NCI-H446 treated with DMSO at 0.1 percent for 48 hours (cell line): ENCODE data around the gene GPR137C.
"Not testable (repeated sequence)": the region's sequence is repeated elsewhere in the genome, so short reads cannot be mapped to it uniquely, and the experiment has no call there.

Experiments
- DNase-seq: peaks from one replicate; lab custom pipeline; 2025; lab: John Stamatoyannopoulos, UW

Gene GPR137C

DNA sequence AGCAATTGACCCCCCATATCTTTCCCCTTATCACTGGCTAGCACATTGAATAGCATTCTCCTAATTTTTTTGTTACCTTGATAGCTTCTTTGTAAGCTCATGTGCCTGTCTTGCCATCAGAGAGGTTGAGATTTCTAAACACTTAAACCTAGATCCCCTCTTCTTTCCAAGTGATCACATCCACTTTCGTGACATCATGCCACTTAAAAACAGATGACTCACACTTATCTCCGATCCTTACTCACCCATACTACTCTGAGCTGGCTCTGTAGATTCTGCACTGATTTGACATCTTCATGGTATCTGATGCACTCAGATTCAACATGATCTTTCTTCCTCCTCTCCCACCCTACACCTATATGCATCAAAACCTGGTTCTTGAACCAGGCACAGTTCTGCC, 10.5 kb downstream of the GPR137C start:
- DNase-seq = no peak

DNA sequence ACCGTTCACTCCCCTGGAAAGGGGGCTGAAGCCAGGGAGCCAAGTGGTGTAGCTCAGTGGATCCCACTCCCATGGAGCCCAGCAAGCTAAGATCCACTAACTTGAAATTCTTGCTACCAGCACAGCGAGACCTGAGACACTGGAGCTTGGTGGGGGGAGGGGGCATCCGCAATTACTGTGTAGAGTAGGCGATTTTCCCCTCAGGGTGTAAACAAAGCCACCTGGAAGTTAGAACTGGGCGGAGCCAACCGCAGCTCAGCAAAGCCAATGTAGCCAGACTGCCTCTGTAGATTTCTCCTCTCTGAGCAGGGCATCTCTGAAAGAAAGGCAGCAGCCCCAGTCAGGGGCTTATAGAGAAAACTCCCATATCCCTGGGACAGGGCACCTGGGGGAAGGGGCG, 15.8 kb downstream of the GPR137C start:
- DNase-seq = not testable (repeated sequence)

DNA sequence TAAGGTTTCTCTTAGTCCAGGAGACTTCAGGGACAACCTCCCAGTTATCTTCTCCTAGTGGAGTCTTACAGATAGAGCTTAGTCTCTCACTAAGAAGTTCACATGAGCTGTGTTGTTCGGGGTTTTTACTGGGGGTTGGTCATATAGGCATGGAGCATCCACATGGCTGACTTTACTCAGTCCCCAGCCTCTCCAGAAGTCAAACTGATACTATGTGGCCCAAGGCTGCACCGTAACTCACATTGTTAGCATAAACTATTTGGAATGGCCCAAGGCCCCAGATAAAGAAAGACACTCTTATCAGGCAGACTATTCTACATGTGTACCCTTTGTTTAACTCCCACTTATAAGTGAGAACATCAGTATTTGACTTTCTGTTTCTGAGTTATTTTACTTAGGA, 23.2 kb downstream of the GPR137C start:
- DNase-seq = no peak

DNA sequence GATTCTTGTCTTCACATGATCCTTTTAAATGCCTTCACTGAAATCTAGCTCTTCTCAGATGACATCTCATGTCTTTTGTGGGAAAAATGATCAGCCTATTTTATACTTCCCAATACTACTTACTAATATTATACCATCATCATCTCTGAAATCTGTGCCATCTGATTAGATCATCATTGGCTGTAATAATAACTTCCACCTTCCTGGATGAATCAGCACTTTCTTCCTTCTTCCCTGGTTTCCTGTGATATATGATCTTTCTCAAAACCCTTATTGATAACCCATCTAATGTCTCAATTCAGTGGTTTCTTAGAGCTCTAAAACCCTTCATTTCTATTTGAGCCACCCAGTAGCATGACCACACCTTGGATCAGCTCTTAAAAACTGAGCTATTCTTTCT, 30.9 kb downstream of the GPR137C start:
- no peak for DNase-seq

DNA sequence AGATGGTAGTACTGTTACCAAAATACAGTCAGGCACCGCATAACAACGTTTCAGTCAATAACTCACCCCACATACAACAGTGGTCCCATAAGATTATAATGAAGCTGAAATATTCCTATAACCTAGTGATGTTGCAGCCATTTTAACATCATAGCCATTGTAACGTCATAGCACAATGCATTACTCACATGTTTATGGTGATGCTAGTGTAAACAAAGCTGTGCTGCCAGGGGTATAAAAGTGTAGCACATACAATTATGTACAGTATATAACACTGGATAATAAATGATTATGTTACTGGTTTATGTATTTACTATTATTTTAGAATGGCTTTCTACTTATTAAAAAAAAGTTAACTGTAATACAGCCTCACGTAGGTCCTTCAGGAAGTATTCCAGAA, 37.0 kb downstream of the GPR137C start:
- DNase-seq = no peak

DNA sequence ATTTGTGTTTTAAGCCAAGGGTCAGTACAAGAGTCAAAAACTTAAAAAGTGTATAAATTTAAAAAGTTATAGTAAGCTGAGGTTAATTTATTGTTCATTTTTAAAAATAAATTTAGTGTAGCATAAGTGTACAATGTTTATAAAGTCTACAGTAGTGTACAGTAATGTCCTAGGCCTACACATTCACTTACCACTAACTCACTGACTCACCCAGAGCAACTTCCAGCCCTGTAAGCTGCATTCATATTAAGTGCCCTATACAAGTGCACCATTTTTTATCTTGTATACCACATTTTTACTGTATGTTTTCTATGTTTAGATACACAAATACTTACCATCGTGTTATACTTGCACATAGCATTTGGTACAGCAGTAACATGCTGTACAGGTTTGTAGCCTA, 37.7 kb downstream of the GPR137C start:
- no peak for DNase-seq

DNA sequence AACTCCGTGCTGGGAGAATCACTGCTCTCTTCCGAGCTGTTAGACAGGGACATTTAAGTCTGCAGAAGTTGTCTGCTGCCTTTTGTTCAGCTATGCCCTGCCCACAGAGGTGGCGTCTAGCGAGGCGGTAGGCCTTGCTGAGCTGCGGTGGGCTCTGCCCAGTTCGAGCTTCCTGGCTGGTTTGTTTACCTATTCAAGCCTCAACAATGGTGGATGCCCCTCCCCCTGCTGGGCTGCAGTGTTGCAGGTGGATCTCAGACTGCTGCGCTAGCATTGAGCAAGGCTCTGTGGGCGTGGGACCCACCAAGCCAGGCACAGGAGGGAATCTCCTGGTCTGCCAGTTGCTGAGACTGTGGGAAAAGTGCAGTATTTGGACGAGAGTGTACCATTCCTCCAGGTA, 43.7 kb downstream of the GPR137C start:
- DNase-seq = no peak

DNA sequence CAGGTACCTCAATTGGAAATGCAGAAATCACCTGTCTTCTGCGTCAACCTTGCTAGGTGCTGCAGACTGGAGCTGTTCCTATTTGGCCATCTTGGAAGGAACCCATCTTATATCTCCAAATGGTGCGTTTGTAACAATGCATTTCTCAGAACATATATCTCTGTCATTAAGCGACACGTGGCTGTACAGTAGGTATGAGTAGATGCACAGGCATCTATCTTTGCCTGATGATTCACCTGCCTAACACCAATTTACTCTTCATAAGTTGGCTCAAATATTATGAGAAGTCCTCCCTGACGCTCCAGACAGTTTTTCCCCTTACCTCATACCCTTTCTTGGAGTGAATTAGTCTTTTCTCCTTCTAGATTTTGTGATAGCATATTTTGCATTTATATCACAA, 44.2 kb downstream of the GPR137C start:
- no peak for DNase-seq

DNA sequence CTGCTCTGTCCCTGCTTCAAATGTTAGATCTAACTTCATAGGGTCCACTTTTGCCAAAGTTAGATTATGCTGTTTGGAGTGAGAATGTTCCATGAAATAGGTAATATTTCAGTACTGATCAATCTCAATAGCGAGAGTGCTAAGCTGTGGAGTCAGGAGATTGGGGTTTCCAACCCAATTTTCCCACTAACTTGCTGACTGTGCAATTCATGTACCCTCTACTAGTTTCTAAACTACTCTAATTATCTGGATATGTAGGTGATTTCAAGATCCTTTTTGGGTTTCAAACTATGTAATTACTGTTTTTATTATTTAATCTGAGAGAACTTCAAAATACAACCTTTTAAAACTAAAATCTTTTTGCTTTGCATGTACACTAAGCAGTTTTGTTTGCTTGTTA, 45.9 kb downstream of the GPR137C start:
- no peak for DNase-seq

DNA sequence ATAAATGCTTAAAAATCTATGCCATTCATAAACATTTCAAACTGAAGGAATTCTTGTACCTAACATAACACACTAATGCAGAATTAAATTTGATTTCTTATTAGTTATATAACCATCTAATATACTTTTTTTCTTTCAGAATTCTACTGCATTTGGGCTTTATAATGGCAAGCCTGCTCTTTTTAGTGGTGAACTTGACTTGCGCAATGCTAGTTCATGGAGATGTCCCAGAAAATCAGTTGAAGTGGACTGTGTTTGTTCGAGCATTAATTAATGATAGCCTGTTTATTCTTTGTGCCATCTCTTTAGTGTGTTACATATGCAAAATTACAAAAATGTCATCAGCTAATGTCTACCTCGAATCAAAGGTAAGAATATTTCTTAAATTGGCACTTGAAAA, 47.3 kb downstream of the GPR137C start:
- DNase-seq = no peak

DNA sequence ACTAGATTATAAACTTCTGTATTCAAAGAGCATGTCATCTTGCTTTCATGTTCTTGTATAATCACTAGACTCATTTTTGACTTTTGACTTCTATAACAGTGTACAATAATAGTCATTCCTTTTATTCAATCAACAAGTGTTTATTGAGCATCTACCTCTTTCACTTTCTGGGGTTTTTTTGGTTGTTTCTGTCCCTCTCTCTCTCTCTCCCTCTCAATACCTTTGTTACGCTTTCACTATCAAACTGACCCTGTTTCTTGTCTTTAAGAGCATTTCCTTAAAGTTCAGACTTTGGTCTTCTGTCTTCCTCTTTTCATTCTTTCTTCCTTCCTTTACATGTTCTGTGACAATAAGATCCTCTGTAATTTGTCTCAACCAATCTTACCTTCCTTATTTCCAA, 49.5 kb downstream of the GPR137C start:
- DNase-seq = no peak

DNA sequence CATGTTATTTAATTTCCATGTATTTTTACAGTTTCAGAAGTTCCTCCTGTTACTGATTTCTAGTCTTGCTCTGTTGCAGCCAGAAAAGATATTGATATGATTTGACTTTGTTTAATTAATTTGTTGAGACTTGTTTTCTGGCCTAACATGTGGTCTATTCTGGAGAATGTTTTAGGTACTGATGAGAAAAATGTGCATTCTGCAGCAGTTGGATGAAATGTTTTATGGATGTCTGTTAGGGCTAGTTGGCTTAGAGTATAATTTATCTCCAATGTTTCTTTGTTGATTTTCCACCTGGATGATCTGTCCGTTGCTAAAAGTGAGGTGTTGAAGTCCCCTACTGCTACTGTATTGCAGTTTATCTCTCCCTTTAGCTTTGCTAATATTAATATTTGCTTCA, 54.4 kb downstream of the GPR137C start:
- peak; percentile 37 for DNase-seq

DNA sequence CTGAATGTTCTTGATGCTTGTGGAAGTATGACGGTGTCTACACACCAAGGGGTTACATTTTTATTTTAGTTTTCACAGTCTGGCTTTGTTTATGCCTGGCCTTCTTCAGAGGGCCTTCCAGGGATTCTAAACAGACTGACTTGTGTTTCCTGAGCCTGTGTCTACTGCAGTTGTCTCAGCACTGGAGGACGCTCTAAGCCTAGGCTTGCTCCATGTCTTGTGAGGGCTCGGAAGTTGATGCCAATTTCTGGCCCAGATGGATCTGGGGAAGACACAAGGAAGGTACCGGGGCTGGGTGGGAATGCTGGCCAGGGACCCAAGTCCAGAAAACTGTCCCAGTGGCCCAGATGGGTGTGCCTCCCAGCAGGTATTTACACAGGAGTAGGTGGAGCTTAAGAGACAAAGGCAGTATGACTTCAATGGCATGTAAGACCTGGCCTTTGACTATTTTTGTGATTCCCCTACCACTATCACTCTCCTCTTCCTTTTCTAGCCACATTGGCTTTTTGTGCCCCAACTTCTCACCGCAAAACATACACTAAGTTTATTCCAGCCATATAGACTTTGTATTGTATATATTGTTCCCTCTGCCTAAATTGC, 56.9 kb downstream of the GPR137C start:
- DNase-seq = no peak

DNA sequence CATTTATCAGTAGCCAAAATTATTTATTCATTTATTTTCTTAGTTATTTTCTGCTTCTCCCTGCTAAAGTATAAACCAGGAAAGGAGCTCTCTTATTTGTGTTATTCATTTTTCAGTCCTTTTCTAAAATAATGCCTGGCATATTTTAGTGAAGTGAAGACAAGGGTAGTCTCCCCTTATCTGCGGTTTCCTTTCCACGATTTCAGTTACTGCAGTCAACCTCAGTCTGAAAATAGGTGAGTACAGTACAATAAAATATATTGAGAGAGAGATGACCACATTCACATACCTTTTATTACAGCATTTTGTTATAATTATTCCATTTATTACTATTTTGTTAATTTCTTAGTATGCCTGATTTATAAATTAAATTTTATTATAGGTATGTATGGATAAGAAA, 57.6 kb downstream of the GPR137C start:
- DNase-seq = no peak

DNA sequence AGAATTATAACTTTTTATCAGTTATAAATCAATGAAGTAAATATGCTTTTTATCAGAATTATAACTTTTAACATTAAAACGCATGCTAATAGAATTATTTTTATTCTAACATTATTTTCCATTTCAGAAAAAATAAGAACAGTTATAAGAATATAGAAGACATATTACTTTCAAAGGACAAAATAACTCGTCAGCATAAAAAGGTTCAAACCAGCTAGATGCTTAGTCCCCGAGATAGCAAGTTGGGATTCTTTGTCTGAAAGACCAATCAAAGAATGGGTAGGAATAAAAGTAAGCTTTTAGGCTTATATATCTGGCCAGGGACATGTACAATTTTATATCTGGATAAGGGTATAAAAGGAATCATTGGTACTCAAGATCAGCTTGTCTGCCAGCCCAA, 66.0 kb downstream of the GPR137C start:
- no peak for DNase-seq

DNA sequence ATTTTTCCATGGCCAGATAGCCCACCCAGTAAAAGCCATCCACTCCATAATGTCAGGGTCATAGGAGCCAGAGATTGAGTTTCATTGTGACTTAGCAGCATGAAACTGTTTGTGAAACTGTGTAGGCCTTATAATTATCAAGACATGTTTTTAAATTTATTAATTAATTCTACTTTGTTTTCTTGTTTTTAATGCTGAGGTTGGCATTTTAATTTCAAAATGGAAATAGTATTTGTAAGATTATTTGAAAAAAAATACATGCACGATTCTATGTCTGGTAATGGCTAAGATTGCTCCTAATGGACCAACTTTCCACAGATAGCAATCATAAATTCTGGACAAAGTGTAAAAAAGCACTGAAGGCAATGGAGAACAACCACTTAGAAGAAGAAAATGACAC, 67.1 kb downstream of the GPR137C start:
- DNase-seq = no peak

DNA sequence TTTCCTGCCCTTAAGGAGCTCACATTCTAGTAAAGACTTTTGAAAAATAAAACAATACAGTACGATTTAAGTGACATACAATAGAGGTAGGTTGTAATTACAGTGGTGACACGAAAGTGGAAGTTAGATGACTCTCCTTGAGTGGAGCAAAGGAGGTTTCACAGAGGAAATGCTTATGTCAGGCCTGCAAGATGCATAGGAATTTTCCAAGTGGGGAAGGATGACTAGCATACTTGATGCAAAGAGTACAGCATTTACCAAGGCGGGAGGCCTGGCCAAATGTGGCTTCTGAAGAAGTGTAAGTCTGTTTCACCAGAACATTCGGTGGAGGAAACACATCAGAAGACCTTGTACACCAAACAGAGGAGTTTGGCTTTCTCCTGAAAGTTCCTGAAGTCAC, 87.5 kb downstream of the GPR137C start:
- DNase-seq = no peak

DNA sequence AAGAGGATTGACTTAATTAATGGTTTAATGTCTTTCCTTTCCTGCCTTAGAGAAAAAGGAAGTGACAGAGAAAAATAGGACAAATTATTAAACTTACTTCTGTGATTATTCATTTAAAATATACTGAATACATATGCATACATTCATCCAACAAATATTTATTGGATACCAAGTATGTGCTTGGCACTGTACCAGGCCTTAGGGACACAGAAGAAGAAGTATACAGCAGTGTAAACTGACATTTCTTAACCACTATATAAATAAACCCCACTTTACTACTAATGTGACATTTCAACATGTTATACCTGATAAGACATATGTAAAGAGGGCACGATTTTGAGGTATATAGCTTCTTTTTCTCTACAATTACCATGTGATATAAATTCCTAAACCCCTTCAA, 89.1 kb downstream of the GPR137C start:
- DNase-seq = no peak

DNA sequence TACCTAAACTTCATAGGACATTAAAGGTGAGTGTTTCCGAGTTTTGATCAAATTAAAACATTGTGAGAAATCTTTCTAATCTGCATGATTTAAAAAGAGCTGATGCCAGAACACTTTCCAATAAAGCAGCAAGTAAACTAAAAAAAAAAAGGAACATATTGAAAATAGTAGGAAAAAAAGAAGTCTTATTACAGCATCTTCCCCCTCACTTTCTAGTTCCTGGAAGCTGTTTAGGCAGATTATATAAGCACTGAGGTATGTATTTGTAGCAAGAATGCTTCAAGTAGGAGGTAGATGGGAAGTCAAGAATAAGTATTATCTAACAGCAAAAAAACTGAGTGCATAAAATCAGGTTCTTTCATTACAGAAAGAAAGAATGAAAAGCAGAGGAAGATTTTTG, 96.9 kb downstream of the GPR137C start:
- no peak for DNase-seq

DNA sequence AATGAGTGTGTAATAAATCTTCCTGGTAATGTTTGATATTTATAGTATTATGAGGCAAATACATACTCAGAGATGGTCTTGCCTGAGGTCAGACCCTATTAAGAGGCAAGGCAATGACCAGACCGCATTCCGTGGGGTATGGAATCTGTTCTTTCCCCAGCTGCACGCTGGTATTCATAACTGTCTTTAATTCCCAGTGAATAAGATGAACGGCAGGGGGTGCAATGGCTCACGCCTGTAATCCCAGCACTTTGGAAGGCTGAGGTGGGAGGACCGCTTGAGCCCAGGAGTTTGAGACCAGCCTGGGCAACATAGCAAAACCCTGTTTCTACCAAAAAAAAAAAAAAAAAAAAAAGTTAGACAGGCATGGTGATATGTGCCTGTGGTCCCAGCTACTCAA, 98.1 kb downstream of the GPR137C start:
- DNase-seq = no peak

DNA sequence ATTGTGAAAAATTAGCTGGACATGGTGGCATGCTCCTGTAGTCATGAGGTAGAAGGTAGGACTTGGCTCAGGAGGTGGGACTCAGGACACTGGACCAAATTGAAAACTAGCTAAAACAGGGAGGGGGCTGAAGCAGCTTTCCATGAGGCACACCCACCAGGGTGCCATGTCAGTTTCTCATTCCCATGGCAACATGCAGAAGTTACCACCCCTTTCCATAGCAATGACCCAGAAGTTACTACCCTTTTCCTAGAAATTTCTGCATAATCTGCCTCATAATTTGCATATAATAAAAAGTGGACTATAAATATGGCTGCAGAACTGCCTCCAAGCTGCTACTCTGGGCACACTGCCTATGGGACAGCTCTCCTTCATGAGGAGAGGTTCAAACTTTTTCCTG, 104.3 kb downstream of the GPR137C start:
- DNase-seq = no peak

DNA sequence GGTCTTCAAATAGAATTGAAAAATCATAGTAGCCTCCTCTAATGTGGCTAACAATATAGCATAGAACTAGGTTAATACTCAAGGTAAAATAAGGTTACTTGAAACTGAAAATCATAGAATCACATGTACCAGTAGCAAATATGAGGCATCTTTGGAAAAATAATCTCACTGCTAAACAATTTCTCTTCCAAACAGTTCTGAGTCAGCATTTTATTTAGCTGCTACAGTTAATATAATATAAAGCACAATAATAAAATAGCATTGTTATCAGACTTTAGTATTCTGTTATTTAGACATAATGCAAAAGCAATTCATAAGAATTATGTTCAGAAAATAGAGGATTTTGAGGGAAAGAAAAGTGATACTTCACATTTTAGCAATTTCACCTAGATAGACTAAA, 107.7 kb downstream of the GPR137C start:
- DNase-seq = no peak

DNA sequence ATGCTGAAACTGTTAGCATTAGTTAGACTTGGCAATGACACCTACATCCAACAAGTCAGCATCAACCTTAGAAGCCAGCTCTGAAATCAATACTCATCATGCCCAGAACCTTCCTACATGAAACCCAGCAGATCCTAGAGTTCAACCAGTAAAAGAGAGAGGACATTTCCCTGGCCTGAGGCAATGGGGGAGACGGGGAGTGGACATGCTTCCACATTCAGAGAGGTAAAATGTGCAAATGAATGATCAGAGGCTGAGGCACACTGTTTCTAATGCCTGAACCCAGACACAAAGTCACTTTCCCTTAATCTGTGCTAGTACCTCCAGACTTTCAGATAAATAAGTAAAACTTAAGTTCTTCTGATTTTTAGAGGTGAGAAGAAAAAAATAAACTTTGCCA, 108.2 kb downstream of the GPR137C start:
- no peak for DNase-seq

DNA sequence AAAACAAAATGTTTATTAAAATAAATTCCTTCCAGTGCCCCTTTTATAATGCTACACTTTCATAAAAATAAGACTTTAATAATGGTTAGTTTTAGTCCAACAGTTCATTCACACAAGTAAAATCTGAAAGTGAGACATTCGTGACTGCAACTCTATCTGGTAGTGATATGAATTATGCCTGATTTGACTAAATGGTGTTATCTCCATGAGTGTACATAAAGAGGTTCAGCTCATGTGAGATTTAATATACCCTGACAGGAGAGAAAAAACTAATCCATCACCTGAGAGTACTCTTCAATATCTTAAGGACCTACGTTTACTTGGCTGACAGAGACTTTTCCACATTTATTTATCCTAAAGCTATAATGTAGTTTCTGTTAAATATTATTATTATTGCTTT, 108.7 kb downstream of the GPR137C start:
- DNase-seq = no peak

DNA sequence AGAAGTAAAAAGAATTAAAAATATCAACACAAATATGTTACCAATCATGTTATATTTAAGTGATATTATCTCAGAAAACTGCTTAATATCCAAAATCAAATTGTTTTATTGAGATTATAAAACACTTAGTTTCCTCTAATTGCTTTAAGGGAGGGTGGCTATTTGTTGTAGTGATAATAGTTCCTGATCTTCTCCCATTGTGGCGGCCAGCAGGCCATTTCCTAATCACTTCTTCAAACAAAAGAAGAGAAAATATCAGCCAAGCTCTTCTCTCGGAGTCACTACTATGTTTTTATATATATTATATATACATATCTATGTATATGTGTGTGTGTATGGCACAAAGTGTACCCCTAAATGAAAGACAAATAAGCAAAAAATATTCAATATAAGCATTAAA, 111.2 kb downstream of the GPR137C start:
- no peak for DNase-seq
